ENCODE results near the gene VOPP1.

Gene VOPP1

GRCh38 chr7:55436457-55436856, 135.8 kb downstream of the VOPP1 start:
- no peaks in the 10 kb centered on the region for H3K36me3 ChIP-seq (replicated peaks; ENCODE audit: insufficient read depth, low read length)
- no peaks in the 10 kb centered on the region for H4K20me1 ChIP-seq (ENCODE audit: insufficient read depth, low read length)
- H3K27ac ChIP-seq (ENCODE audit: low read length) = no peak overlapping the region
- H3K9me2 ChIP-seq (replicated peaks; ENCODE audit: insufficient read depth, low read length) = no peaks in the 10 kb centered on the region
- no peaks in the 10 kb centered on the region for H3K9me3 ChIP-seq (replicated peaks; ENCODE audit: insufficient read depth, low read length)
- H3K27me3 ChIP-seq (replicated peaks; ENCODE audit: insufficient read depth, low read length) = no peaks in the 10 kb centered on the region
- no peak overlapping the region for H3K9ac ChIP-seq (ENCODE audit: low read length)
- DNase-seq = no peak
- no peak overlapping the region for H2AFZ ChIP-seq (ENCODE audit: low read length)
- H3K4me3 ChIP-seq (ENCODE audit: low read length) = no peak overlapping the region
- no peaks in the 10 kb centered on the region for H3K4me1 ChIP-seq (ENCODE audit: low read length)
- H3K79me2 ChIP-seq (ENCODE audit: low read length) = no peaks in the 10 kb centered on the region
- H3F3A ChIP-seq (ENCODE audit: insufficient read depth, low read length) = 0 out of 2 replicates have a peak, but pooled peaks cover 4% of the 10 kb centered on the region
- no peak overlapping the region for H3K4me2 ChIP-seq (ENCODE audit: low read depth, low read length)
- TF ChIP-seq EZH2 (optimal IDR thresholded peaks at IDR 0.05; ENCODE audit: low read depth, low read length) = no peak
- TF ChIP-seq EZH2phosphoT487 (IDR thresholded peaks at IDR 0.05; ENCODE audit: low read length) = no peak
- TF ChIP-seq CTCF (IDR thresholded peaks at IDR 0.05; ENCODE audit: low read length) = no peak

GRCh38 chr7:55435466-55435865, 136.8 kb downstream of the VOPP1 start:
- Histone ChIP-seq H3K36me3 (replicated peaks; ENCODE audit: insufficient read depth, low read length) (no peaks in the 10 kb centered on the region), H3K4me3 (ENCODE audit: low read length) (no peak overlapping the region), H3K27ac (ENCODE audit: low read length) (no peak overlapping the region), H3K9ac (ENCODE audit: low read length) (no peak overlapping the region), H2AFZ (ENCODE audit: low read length) (no peak overlapping the region), H3F3A (ENCODE audit: insufficient read depth, low read length) (0 out of 2 replicates have a peak, but pooled peaks cover 4% of the 10 kb centered on the region), H3K9me3 (replicated peaks; ENCODE audit: insufficient read depth, low read length) (no peaks in the 10 kb centered on the region), H4K20me1 (ENCODE audit: insufficient read depth, low read length) (no peaks in the 10 kb centered on the region), H3K79me2 (ENCODE audit: low read length) (no peaks in the 10 kb centered on the region), H3K9me2 (replicated peaks; ENCODE audit: insufficient read depth, low read length) (no peaks in the 10 kb centered on the region), H3K27me3 (replicated peaks; ENCODE audit: insufficient read depth, low read length) (no peaks in the 10 kb centered on the region), H3K4me1 (ENCODE audit: low read length) (no peaks in the 10 kb centered on the region), H3K4me2 (ENCODE audit: low read depth, low read length) (no peak overlapping the region)
- TF ChIP-seq EZH2 (optimal IDR thresholded peaks at IDR 0.05; ENCODE audit: low read depth, low read length) (no peak), EZH2phosphoT487 (IDR thresholded peaks at IDR 0.05; ENCODE audit: low read length) (no peak), CTCF (IDR thresholded peaks at IDR 0.05; ENCODE audit: low read length) (no peak)
- no peak for DNase-seq

GRCh38 chr7:55432939-55433784, 139.1 kb downstream of the VOPP1 start:
- H4K20me1 ChIP-seq (ENCODE audit: insufficient read depth, low read length) = no peaks in the 10 kb centered on the region
- H3K9ac ChIP-seq (ENCODE audit: low read length) = no peak overlapping the region
- no peaks in the 10 kb centered on the region for H3K4me1 ChIP-seq (ENCODE audit: low read length)
- no peak overlapping the region for H2AFZ ChIP-seq (ENCODE audit: low read length)
- H3K27me3 ChIP-seq (replicated peaks; ENCODE audit: insufficient read depth, low read length) = no peaks in the 10 kb centered on the region
- 0 out of 2 replicates have a peak, but pooled peaks cover 4% of the 10 kb centered on the region for H3F3A ChIP-seq (ENCODE audit: insufficient read depth, low read length)
- H3K4me2 ChIP-seq (ENCODE audit: low read depth, low read length) = no peak overlapping the region
- no peak overlapping the region for H3K4me3 ChIP-seq (ENCODE audit: low read length)
- no peaks in the 10 kb centered on the region for H3K36me3 ChIP-seq (replicated peaks; ENCODE audit: insufficient read depth, low read length)
- no peaks in the 10 kb centered on the region for H3K79me2 ChIP-seq (ENCODE audit: low read length)
- DNase-seq = peak; percentile 48
- H3K27ac ChIP-seq (ENCODE audit: low read length) = no peak overlapping the region
- TF ChIP-seq EZH2 (optimal IDR thresholded peaks at IDR 0.05; ENCODE audit: low read depth, low read length) = no peak
- TF ChIP-seq CTCF (IDR thresholded peaks at IDR 0.05; ENCODE audit: low read length) = peak; percentile 50
- H3K9me2 ChIP-seq (replicated peaks; ENCODE audit: insufficient read depth, low read length) = no peaks in the 10 kb centered on the region
- no peaks in the 10 kb centered on the region for H3K9me3 ChIP-seq (replicated peaks; ENCODE audit: insufficient read depth, low read length)
